AG04450 (cell line): ENCODE measurements around the gene RMND1. TPM values are rescaled to one million over a fixed set of nuclear protein-coding genes. Genes with fewer than 3 reads are reported as not detected.

Experiments
- CTCF ChIA-PET: fragments of 300-600, 350-600 bp; formaldehyde crosslinking; extraction: SDS; loops from one replicate; lab custom pipeline; 2022; ENCODE audit warnings: antibody characterized with exemption, inconsistent platforms; lab: Charles Lee
- POLR2A ChIA-PET: fragments of 350-600 bp; formaldehyde crosslinking; extraction: SDS; loops from one replicate; lab custom pipeline; 2021; ENCODE audit warnings: antibody characterized with exemption, inconsistent platforms; lab: Yijun Ruan, JAX
- DNase-seq: peaks from one replicate; pipeline ENCODE4 v3.0.0-alpha.2; 2011; ENCODE audit warnings: low read depth, low spot score
- H3K27ac ChIP-seq: one replicate; pipeline ENCODE4 v1.5.1; 2012; ENCODE audit warnings: low read depth, low read length, control low read depth
- H3K27me3 ChIP-seq: one replicate; pipeline ENCODE4 v1.6.0; 2012; ENCODE audit warnings: low read length; ENCODE audit not compliant: control insufficient read depth, insufficient read depth
- H3K4me3 ChIP-seq: 2 replicates; pipeline ENCODE4 v1.5.1; 2011; ENCODE audit warnings: mild to moderate bottlenecking, low read depth, low read length, control low read depth
- H3K9me3 ChIP-seq: 2 replicates; pipeline ENCODE4 v1.5.1; 2012; ENCODE audit warnings: low read length; ENCODE audit not compliant: control insufficient read depth, insufficient read depth
- CTCF ChIP-seq: IDR thresholded peaks from 2 replicates; pipeline ENCODE4 v1.5.1; 2011; ENCODE audit warnings: low read depth, low read length, control low read depth, inconsistent platforms
- polyA plus RNA-seq: library from polyadenylated mRNA; depleted of rRNA; stranded (reverse); fragments of >200 nt; gene quantifications from 2 replicates; pipeline ENCODE4 v1.2.3, GENCODE V29; 2011

Gene RMND1
- polyA plus RNA-seq, 1 experiment, result 27.8 TPM

- POLR2A ChIA-PET, result no interaction called here
- CTCF ChIA-PET, result no interaction called here
- Histone ChIP-seq H3K4me3 (no peak overlapping the region), H3K27ac (no peak overlapping the region), H3K27me3 (no peaks in the 10 kb centered on the region), H3K9me3 (no peaks in the 10 kb centered on the region)
- no peak for TF ChIP-seq CTCF
- DNase-seq, result no peak
Observed at GRCh38 chr6:151380848-151381205, 71.1 kb downstream of the RMND1 start.

GRCh38 chr6:151379933-151380847 is 71.7 kb downstream of the RMND1 start:
- no peak overlapping the region for H3K27ac ChIP-seq
- DNase-seq, result no peak
- POLR2A ChIA-PET, result no interaction called here
- H3K27me3 ChIP-seq, result no peaks in the 10 kb centered on the region
- no peak overlapping the region for H3K4me3 ChIP-seq
- no peak for TF ChIP-seq CTCF
- H3K9me3 ChIP-seq, result no peaks in the 10 kb centered on the region
- CTCF ChIA-PET, result no interaction called here

- H3K27me3 ChIP-seq, result no peaks in the 10 kb centered on the region
- H3K27ac ChIP-seq, result no peak overlapping the region
- H3K4me3 ChIP-seq, result no peak overlapping the region
- POLR2A ChIA-PET, result interaction anchor here (0.7 kb wide), 1 partner anchor 512 kb away, joined by 5 read pairs; the partner anchor contains the start of gene MTHFD1L
- no peaks in the 10 kb centered on the region for H3K9me3 ChIP-seq
- DNase-seq, result no peak
- CTCF ChIA-PET, result interaction anchor here (0.7 to 2.0 kb wide), 3 partner anchors 25 to 485 kb away, joined by 3 to 12 read pairs (median 6); no protein-coding TSS in a partner anchor
- TF ChIP-seq CTCF, result no peak
Observed at GRCh38 chr6:151377095-151377494, 74.8 kb downstream of the RMND1 start.

GRCh38 chr6:151376440-151376839 is 75.5 kb downstream of the RMND1 start:
- TF ChIP-seq CTCF, result 0 out of 2 replicates have a peak, but pooled peaks have one; percentile 5
- Histone ChIP-seq H3K9me3 (no peaks in the 10 kb centered on the region), H3K27ac (no peak overlapping the region), H3K4me3 (no peak overlapping the region), H3K27me3 (no peaks in the 10 kb centered on the region)
- no peak for DNase-seq
- POLR2A ChIA-PET, result no interaction called here
- CTCF ChIA-PET, result interaction anchor here (0.6 to 2.0 kb wide), 2 partner anchors 12 to 485 kb away, joined by 3 to 12 read pairs; no protein-coding TSS in a partner anchor

GRCh38 chr6:151375833-151376232 is 76.1 kb downstream of the RMND1 start:
- TF ChIP-seq CTCF, result no peak
- H3K27ac ChIP-seq, result no peak overlapping the region
- no peaks in the 10 kb centered on the region for H3K9me3 ChIP-seq
- no peaks in the 10 kb centered on the region for H3K27me3 ChIP-seq
- no peak overlapping the region for H3K4me3 ChIP-seq
- CTCF ChIA-PET, result interaction anchor here (0.6 kb wide), 1 partner anchor 13 kb away, joined by 3 read pairs; no protein-coding TSS in a partner anchor
- POLR2A ChIA-PET, result no interaction called here
- no peak for DNase-seq
